GM21367 (cell line): ENCODE data around the gene PLIN5.

Source experiments
- ATAC-seq: cut with Tn5 transposase; IDR thresholded peaks from one replicate; pipeline ENCODE4 v1.9.1; 2021; ENCODE audit not compliant: unreplicated experiment

Gene PLIN5

GRCh38 chr19:4534836-4535658, at the start of gene PLIN5:
PLIN5 (minus strand) TSS chr19:4535224; CDS start chr19:4534074, 1,150 bp downstream.
- ATAC-seq: no peak

- no peak for ATAC-seq
Observed at GRCh38 chr19:4583961-4584669, 49.1 kb upstream of the PLIN5 start.

GRCh38 chr19:4582980-4583842, 48.2 kb upstream of the PLIN5 start:
- no peak for ATAC-seq

- ATAC-seq: no peak
Observed at GRCh38 chr19:4581666-4582553, 46.9 kb upstream of the PLIN5 start.

- no peak for ATAC-seq
Observed at GRCh38 chr19:4580961-4581665, 46.1 kb upstream of the PLIN5 start.

- ATAC-seq: no peak
Observed at GRCh38 chr19:4580021-4580901, 45.2 kb upstream of the PLIN5 start.

GRCh38 chr19:4579389-4579788, 44.4 kb upstream of the PLIN5 start:
- ATAC-seq: no peak

GRCh38 chr19:4578552-4579248, 43.7 kb upstream of the PLIN5 start:
- ATAC-seq: no peak

GRCh38 chr19:4577020-4577782, 42.2 kb upstream of the PLIN5 start:
- ATAC-seq: no peak

- ATAC-seq: no peak
Observed at GRCh38 chr19:4576016-4576933, 41.3 kb upstream of the PLIN5 start.

- ATAC-seq: no peak
Observed at GRCh38 chr19:4575267-4576015, 40.4 kb upstream of the PLIN5 start.

- no peak for ATAC-seq
Observed at GRCh38 chr19:4573682-4574081, 38.7 kb upstream of the PLIN5 start.

- ATAC-seq: no peak
Observed at GRCh38 chr19:4571305-4571917, 36.4 kb upstream of the PLIN5 start.

- no peak for ATAC-seq
Observed at GRCh38 chr19:4570916-4571304, 35.9 kb upstream of the PLIN5 start.

- ATAC-seq: no peak
Observed at GRCh38 chr19:4570402-4570801, 35.4 kb upstream of the PLIN5 start.
